ENCODE results near the gene POGZ.
A peak's percentile ranks its signal among the peaks of the same experiment; 100 is the strongest.

POGZ gene, protein sequence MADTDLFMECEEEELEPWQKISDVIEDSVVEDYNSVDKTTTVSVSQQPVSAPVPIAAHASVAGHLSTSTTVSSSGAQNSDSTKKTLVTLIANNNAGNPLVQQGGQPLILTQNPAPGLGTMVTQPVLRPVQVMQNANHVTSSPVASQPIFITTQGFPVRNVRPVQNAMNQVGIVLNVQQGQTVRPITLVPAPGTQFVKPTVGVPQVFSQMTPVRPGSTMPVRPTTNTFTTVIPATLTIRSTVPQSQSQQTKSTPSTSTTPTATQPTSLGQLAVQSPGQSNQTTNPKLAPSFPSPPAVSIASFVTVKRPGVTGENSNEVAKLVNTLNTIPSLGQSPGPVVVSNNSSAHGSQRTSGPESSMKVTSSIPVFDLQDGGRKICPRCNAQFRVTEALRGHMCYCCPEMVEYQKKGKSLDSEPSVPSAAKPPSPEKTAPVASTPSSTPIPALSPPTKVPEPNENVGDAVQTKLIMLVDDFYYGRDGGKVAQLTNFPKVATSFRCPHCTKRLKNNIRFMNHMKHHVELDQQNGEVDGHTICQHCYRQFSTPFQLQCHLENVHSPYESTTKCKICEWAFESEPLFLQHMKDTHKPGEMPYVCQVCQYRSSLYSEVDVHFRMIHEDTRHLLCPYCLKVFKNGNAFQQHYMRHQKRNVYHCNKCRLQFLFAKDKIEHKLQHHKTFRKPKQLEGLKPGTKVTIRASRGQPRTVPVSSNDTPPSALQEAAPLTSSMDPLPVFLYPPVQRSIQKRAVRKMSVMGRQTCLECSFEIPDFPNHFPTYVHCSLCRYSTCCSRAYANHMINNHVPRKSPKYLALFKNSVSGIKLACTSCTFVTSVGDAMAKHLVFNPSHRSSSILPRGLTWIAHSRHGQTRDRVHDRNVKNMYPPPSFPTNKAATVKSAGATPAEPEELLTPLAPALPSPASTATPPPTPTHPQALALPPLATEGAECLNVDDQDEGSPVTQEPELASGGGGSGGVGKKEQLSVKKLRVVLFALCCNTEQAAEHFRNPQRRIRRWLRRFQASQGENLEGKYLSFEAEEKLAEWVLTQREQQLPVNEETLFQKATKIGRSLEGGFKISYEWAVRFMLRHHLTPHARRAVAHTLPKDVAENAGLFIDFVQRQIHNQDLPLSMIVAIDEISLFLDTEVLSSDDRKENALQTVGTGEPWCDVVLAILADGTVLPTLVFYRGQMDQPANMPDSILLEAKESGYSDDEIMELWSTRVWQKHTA (N-terminal part only)

GRCh38 chr1:151459331-151460046 is at the start of gene POGZ:
TSS of gene POGZ (minus strand) at chr1:151459494. CDS start at chr1:151442204, 17,290 bp downstream.
- peak; percentile 90 for DNase-seq

DNA sequence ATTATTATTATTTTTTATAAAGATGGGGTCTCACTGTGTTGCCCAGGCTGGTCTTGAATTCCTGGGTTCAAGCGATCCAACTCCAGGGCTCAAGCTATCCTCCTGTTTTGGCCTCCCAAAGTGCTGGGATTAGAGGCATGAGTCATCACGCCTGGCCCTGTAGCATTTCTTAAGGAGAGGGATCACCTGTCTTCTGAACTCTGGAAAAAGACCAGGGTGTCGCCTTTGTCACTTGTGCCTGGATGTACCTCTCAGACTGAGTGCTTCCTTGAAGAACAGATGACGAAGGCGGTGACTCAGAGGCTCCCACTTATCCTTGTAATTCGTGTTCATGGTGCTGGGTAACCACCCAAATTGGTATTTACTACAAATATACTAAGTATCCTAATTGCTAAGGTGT is 49.5 kb upstream of the POGZ start:
- no peak for DNase-seq

- DNase-seq, result no peak
Measured at GRCh38 chr1:151504759-151505158, 45.5 kb upstream of the POGZ start.

GRCh38 chr1:151504252-151504651 is 45.0 kb upstream of the POGZ start:
- no peak for DNase-seq

DNA sequence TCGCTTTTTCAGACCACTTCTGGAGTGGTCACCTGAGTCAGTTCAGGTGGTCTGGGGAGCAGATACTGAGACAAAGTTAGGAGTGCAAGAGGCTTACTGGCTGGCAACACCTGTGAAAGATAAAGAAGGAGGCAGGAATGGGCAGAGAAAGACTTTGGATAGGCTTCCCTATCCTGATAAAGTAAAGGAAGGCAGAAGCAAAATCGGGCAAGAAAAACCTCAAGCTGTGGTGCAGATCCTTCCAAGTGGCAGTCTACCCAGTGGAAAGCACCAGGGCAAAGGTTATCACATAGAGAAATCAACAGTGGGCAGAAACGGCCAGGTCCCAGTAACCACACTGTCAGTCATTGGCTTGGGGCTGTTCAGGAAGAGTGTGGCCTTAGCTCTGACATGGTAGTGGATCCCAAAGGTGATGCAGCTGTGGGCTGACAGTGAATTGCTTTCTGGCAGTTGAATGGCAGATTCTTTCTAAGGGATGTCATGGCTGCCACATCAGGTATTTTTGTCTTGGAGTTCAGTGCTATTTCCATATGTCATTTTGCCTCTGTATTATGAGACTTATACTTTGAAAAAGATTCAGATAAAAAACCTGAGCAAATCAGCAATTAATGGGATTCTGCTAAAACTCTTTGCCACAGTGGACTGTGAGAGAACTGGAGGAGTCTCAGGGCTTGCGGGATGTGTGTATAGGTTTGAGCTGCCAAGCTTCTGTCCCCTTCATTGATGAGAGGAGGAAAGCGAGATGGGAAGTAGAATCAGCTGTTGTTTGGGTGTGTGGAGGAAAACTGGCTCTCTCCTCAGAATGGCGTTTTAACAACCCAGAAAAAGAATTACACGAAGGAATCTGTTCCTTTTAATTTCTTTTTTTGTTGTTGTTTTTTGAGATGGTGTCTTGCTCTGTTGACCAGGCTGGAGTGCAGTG is 43.8 kb upstream of the POGZ start:
- no peak for DNase-seq

DNA sequence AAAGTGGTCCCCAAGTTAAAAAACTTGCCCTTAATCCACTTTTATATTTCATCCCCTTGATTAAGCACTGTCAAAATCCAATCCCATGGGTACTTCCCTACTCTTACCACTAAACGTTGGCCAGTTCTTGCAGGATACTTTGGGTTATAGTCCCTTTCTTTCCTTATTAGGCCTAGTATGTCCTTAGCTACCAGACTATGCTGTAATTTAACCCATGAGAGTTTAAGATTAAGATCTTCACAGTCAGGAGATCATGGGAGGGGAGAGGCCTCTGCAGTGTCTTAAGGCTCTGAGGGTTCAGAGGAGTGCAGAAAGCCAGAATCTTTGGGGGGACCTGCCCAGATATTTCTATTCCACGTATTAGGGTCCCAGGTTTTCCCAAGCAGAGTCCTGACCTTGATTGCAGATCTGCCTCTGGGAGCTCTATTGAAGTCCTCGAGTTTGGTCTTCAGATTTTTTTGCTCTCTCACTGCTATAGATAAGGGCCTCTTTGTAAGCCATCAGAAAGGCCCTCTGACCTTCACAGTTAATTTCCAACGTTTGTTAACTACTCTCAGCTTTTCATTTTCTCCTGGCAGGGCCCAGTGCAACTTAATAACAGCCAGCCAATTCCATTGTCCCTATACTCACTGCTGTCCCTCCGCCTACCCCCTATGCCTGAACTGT is 42.9 kb upstream of the POGZ start:
- DNase-seq, result no peak

- no peak for DNase-seq
Measured at GRCh38 chr1:151501474-151501873, 42.2 kb upstream of the POGZ start.

GRCh38 chr1:151499930-151500329 is 40.6 kb upstream of the POGZ start:
- no peak for DNase-seq

- DNase-seq, result no peak
Measured at GRCh38 chr1:151499365-151499764, 40.1 kb upstream of the POGZ start.

- DNase-seq, result no peak
Measured at GRCh38 chr1:151495316-151495715, 36.0 kb upstream of the POGZ start.

- DNase-seq, result no peak
Measured at GRCh38 chr1:151494741-151495281, 35.5 kb upstream of the POGZ start.

DNA sequence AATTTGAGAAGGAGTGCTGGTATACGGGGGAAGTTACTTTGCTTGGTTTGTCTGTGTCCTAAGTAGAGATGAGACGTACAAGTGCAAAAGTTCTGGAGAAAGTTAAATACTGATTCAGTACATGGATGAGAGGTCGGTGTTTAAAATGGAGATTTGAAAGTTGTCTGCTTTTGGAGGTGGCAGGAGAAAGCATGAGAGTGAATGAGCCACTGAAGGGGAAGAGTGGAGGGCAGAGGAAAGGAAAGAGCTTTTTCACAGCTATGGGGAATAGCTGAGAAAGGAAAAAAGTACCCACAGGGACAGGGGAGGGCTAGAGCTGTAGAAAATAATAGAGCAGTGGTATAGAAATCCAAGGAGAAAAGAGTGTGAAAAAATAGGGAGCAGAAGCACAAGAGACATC is 33.7 kb upstream of the POGZ start:
- DNase-seq, result no peak

- no peak for DNase-seq
Measured at GRCh38 chr1:151492120-151492519, 32.8 kb upstream of the POGZ start.

DNA sequence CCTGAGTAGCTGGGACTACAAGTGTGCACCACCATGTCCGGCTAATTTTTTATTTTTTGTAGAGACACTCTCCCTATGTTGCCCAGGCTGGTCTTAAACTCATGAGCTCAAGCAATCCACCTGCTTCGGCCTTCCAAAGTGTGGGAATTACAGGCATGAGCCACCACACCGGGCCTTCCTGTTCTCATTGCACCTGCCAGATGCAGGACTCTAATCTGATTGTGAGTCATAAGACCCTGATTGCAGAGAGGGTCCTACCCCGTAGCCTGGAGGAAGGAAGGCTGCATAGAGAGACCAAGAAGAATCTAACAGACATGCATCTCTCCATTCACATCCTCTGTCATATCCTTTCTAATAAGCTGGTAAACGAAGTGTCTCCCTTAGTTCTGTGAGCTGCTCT is 32.3 kb upstream of the POGZ start:
- DNase-seq, result no peak

GRCh38 chr1:151486557-151486956 is 27.3 kb upstream of the POGZ start:
- DNase-seq, result no peak

- DNase-seq, result no peak
Measured at GRCh38 chr1:151485685-151486255, 26.5 kb upstream of the POGZ start.

DNA sequence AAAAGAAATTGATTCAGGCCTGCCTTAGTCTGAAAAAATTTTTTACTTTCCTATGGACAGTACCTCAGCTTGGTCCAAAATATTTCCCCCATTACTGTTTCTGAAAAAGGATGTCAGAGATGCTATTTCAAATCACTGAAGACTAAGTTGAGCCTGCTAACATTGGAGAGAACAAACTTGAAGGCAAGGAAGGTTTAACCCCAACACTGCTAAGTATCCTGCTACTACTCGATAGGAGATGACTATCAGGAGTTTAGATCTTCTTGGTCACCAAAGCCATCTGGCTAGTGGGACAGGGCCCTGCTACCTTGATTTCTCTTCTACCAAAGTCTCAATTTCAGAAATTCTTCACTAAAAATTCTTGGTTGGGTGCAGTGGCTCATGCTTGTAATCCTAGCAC is 22.7 kb upstream of the POGZ start:
- no peak for DNase-seq

DNA sequence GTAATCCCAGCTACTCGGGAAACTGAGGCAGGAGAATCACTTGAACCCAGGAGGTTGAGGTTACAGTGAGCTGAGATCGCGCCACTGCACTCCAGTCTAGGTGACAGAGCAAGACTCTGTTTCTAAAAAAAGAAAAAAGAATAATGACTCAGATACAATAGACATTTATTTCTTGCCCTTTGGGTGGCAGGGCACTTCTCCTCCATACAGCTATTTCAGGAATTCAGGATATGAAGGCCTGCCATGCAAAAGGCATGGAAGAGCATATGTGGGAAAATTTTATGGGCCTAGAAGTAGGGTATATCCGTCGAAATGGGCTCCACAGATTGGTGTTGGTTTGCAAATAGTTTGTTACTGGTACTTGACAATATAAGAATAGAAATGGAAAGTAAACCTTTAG is 20.2 kb upstream of the POGZ start:
- DNase-seq, result no peak

- DNase-seq, result no peak
Measured at GRCh38 chr1:151478923-151479322, 19.6 kb upstream of the POGZ start.

DNA sequence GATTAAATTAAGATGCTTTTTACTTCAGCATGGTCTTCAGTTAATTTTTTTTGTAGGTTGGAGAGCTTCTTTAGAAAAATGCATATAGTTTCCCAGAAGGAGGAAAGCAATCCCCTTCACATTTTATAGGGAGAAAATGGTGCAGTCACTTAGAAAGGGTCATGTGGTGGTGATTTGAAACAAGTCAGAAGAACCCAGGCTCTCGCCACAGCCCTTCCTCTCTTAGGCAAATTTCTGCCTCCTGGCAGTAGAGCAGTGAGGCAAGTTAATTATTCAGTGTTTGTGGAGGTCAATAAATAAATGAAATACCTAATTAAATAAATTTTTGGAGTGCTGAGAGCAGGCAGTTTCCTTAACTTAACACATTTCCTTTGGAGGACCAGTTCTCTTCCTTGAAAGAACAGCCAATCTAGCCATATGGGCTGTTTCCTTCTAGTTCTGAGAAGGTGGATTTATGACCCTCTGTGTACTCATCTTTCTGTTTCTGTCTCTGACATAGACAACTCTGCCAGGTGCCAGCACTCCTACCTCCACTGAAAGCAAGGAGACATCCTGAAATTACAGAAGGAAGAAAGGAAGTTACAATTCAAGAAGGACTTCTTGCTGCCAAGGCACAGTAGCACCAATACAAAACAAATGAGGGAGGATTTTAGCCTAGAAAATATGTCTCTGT is 19.0 kb upstream of the POGZ start:
- no peak for DNase-seq

All from DMS79 treated with DMSO at 0.1 percent for 48 hours (cell line).